Esophagus squamous epithelium (tissue), 5 donors: ENCODE measurements around the gene USP35. TPM values are rescaled to one million over a fixed set of nuclear protein-coding genes. Genes with fewer than 3 reads are reported as not detected.

ENCODE experiments used
- DNase-seq: peaks from one replicate; lab custom pipeline; 2025; lab: John Stamatoyannopoulos, UW
- H3K27ac ChIP-seq, 4 donors: fragments of 200-600 bp; sonication (generic); one replicate each; pipeline ENCODE4 v1.5.1; 2016 to 2019; ENCODE audit warnings: mild to moderate bottlenecking in 1 of 4
- H3K27me3 ChIP-seq, 4 donors: fragments of 200-600 bp; sonication (generic); 1 replicate in 3 of 4; 2 replicates in 1 of 4; pipeline versions ENCODE4 v1.5.1 to v1.6.0; 2017 to 2021; ENCODE audit warnings: antibody characterized with exemption in 1 of 4
- H3K36me3 ChIP-seq, 3 donors: fragments of 200-600 bp; sonication (generic); one replicate each; pipeline ENCODE4 v1.5.1; 2016 to 2019
- H3K4me1 ChIP-seq, 3 donors: fragments of 200-600 bp; sonication (generic); one replicate each; pipeline ENCODE4 v1.5.1; 2017 to 2019
- H3K4me3 ChIP-seq, 4 donors: fragments of 200-600 bp; sonication (generic); 1 replicate in 3 of 4; 2 replicates in 1 of 4; pipeline ENCODE4 v1.5.1; 2016 to 2019; ENCODE audit warnings: mild to moderate bottlenecking in 2 of 4, moderate library complexity in 1 of 4
- H3K9me3 ChIP-seq, 3 donors: fragments of 200-600 bp; sonication (generic); one replicate each; pipeline ENCODE4 v1.5.1; 2016 to 2019
- CTCF ChIP-seq, 6 experiments: fragments of 450-650 bp in 4 of 6; fragments of 200-600 bp in 2 of 6; sonication (generic) in 2 of 6; IDR thresholded peaks; one replicate each; pipeline ENCODE4 v1.5.1; 2016 to 2019; ENCODE audit warnings: antibody characterized with exemption in 6 of 6, mild to moderate bottlenecking in 4 of 6, moderate library complexity in 4 of 6
- POLR2A ChIP-seq, 4 donors: fragments of 450-650 bp; IDR thresholded peaks; one replicate each; pipeline ENCODE4 v1.6.1; 2017; ENCODE audit warnings: antibody characterized with exemption in 4 of 4, mild to moderate bottlenecking in 4 of 4, moderate library complexity in 3 of 4
- whole genome bisulfite sequencing, 2 donors: methylation state at CpG; one replicate each; pipeline ENCODE4 v1.1.5; 2018; 5-methylcytosine and 5-hydroxymethylcytosine counted together
- intact Hi-C: fragments of 100-400 bp; cut with DNase I; formaldehyde crosslinking; loops from one replicate; pipeline ENCODE4 v1.15.0; 2022
- total RNA-seq, 4 donors: library from RNA; depleted of rRNA; stranded (reverse); fragments of >200 nt; gene quantifications; one replicate each; pipeline ENCODE4 v1.1.0, GENCODE V29; 2016
- donor health status: DM: yes; HTN: yes; CAD: no.

The USP35 gene
- total RNA-seq, 4 donors from 2014 or later, result 4.5 to 7.0 (median 6.1) TPM

- no peak for DNase-seq
- WGBS, 2 donors, result 86 to 90% methylated on average over 13 to 14 of the region's 14 CpGs
- H3K36me3 ChIP-seq, result peaks cover 0 to 4% (median 0%) of the 10 kb centered on the region in 3 donors
- intact Hi-C loops, result no loop called here
- peaks cover 19 to 50% (median 25%) of the 10 kb centered on the region in 3 donors for H3K4me1 ChIP-seq
- no peak for TF ChIP-seq POLR2A (IDR thresholded peaks at IDR 0.05)
- TF ChIP-seq CTCF (IDR thresholded peaks at IDR 0.05), result no peak
- H3K27ac ChIP-seq, result no peak overlapping the region
- no peaks in the 10 kb centered on the region for H3K27me3 ChIP-seq
- no peak overlapping the region for H3K4me3 ChIP-seq
- H3K9me3 ChIP-seq, result no peaks in the 10 kb centered on the region
Measured at GRCh38 chr11:78190871-78191538, 2.3 kb downstream of the USP35 start.

GRCh38 chr11:78192223-78192719, 3.6 kb downstream of the USP35 start:
- 92 to 100% methylated on average over 2 of the region's 6 CpGs for WGBS, 2 donors
- no peak for DNase-seq
- intact Hi-C loops, result no loop called here
- H3K36me3 ChIP-seq, result peaks cover 0 to 15% (median 0%) of the 10 kb centered on the region in 3 donors
- H3K9me3 ChIP-seq, result no peaks in the 10 kb centered on the region
- peaks cover 14 to 37% (median 19%) of the 10 kb centered on the region in 3 donors for H3K4me1 ChIP-seq
- H3K27ac ChIP-seq, result no peak overlapping the region
- H3K4me3 ChIP-seq, result no peak overlapping the region
- TF ChIP-seq POLR2A (IDR thresholded peaks at IDR 0.05) (no peak), CTCF (IDR thresholded peaks at IDR 0.05) (no peak)
- no peaks in the 10 kb centered on the region for H3K27me3 ChIP-seq

- Histone ChIP-seq H3K9me3 (no peaks in the 10 kb centered on the region), H3K36me3 (peaks cover 0 to 21% (median 0%) of the 10 kb centered on the region in 3 donors), H3K4me1 (peaks cover 10 to 32% (median 19%) of the 10 kb centered on the region in 3 donors), H3K4me3 (no peak overlapping the region), H3K27me3 (no peaks in the 10 kb centered on the region), H3K27ac (no peak overlapping the region)
- 84 to 87% methylated on average over 4 of the region's 4 CpGs for WGBS, 2 donors
- intact Hi-C loops, result no loop called here
- TF ChIP-seq POLR2A (IDR thresholded peaks at IDR 0.05), result no peak
- no peak for TF ChIP-seq CTCF (IDR thresholded peaks at IDR 0.05)
- DNase-seq, result no peak
Measured at GRCh38 chr11:78192911-78193351, 4.2 kb downstream of the USP35 start.

GRCh38 chr11:78193806-78194205, 5.1 kb downstream of the USP35 start:
- DNase-seq, result no peak
- Histone ChIP-seq H3K36me3 (peaks cover 0 to 30% (median 4%) of the 10 kb centered on the region in 3 donors), H3K9me3 (no peaks in the 10 kb centered on the region), H3K27ac (no peak overlapping the region), H3K4me3 (no peak overlapping the region), H3K27me3 (no peaks in the 10 kb centered on the region), H3K4me1 (peaks cover 10 to 32% (median 19%) of the 10 kb centered on the region in 3 donors)
- intact Hi-C loops, result no loop called here
- 84 to 92% methylated on average over 3 of the region's 8 CpGs for WGBS, 2 donors
- TF ChIP-seq CTCF (IDR thresholded peaks at IDR 0.05), result no peak
- no peak for TF ChIP-seq POLR2A (IDR thresholded peaks at IDR 0.05)

GRCh38 chr11:78194490-78194889, 5.8 kb downstream of the USP35 start:
- no peak for DNase-seq
- Histone ChIP-seq H3K9me3 (no peaks in the 10 kb centered on the region), H3K27me3 (no peaks in the 10 kb centered on the region), H3K4me1 (peaks cover 7 to 25% (median 13%) of the 10 kb centered on the region in 3 donors), H3K27ac (no peak overlapping the region), H3K36me3 (peaks cover 0 to 37% (median 4%) of the 10 kb centered on the region in 3 donors), H3K4me3 (no peak overlapping the region)
- no peak for TF ChIP-seq CTCF (IDR thresholded peaks at IDR 0.05)
- TF ChIP-seq POLR2A (IDR thresholded peaks at IDR 0.05), result no peak
- intact Hi-C loops, result no loop called here
- 97 to 100% methylated on average over 3 of the region's 3 CpGs for WGBS, 2 donors
